Measurements from ENCODE around the gene AMFR. TPM values are rescaled to one million over a fixed set of nuclear protein-coding genes. Genes with fewer than 3 reads are reported as not detected.

AMFR gene
- polyA plus RNA-seq, 4 donors: 55.9 to 75.1 (median 64.8) TPM

- Histone ChIP-seq H3K36me3 (ENCODE audit: control insufficient read depth in 3 of 3, insufficient read depth in 2 of 3, low read depth in 1 of 3, low read length in 3 of 3) (peaks cover 0 to 2% (median 0%) of the 10 kb centered on the region in 3 donors), H3K4me1 (ENCODE audit: control insufficient read depth in 3 of 3, insufficient read depth in 2 of 3, low read depth in 1 of 3, low read length in 2 of 3) (peaks cover 0 to 14% (median 2%) of the 10 kb centered on the region in 3 donors), H3K9me3 (ENCODE audit: control insufficient read depth in 2 of 2, insufficient read depth in 1 of 2, low read depth in 1 of 2, low read length in 1 of 2) (no peaks in the 10 kb centered on the region), H3K27ac (ENCODE audit: low read depth in 1 of 3, low read length in 2 of 3) (no peak overlapping the region), H3K4me3 (ENCODE audit: low read depth in 1 of 3, low read length in 3 of 3) (no peak overlapping the region), H3K27me3 (ENCODE audit: control insufficient read depth in 3 of 3, insufficient read depth in 3 of 3, low read length in 3 of 3) (no peaks in the 10 kb centered on the region)
- WGBS, 3 donors: 94 to 96% (median 96%) methylated on average over 9 of the region's 9 CpGs
- FAIRE-seq (no peak), DNase-seq (no peak)
Observed at GRCh38 chr16:56355221-56355620, 70.1 kb downstream of the AMFR start.

GRCh38 chr16:56354746-56355145, 70.6 kb downstream of the AMFR start:
- 91 to 94% (median 92%) methylated on average over 17 of the region's 17 CpGs for WGBS, 3 donors
- Histone ChIP-seq H3K36me3 (ENCODE audit: control insufficient read depth in 3 of 3, insufficient read depth in 2 of 3, low read depth in 1 of 3, low read length in 3 of 3) (no peaks in the 10 kb centered on the region), H3K4me3 (ENCODE audit: low read depth in 1 of 3, low read length in 3 of 3) (no peak overlapping the region), H3K9me3 (ENCODE audit: control insufficient read depth in 2 of 2, insufficient read depth in 1 of 2, low read depth in 1 of 2, low read length in 1 of 2) (no peaks in the 10 kb centered on the region), H3K27ac (ENCODE audit: low read depth in 1 of 3, low read length in 2 of 3) (no peak overlapping the region), H3K4me1 (ENCODE audit: control insufficient read depth in 3 of 3, insufficient read depth in 2 of 3, low read depth in 1 of 3, low read length in 2 of 3) (peaks cover 0 to 14% (median 2%) of the 10 kb centered on the region in 3 donors), H3K27me3 (ENCODE audit: control insufficient read depth in 3 of 3, insufficient read depth in 3 of 3, low read length in 3 of 3) (no peaks in the 10 kb centered on the region)
- no peak for DNase-seq
- FAIRE-seq: no peak

DNA sequence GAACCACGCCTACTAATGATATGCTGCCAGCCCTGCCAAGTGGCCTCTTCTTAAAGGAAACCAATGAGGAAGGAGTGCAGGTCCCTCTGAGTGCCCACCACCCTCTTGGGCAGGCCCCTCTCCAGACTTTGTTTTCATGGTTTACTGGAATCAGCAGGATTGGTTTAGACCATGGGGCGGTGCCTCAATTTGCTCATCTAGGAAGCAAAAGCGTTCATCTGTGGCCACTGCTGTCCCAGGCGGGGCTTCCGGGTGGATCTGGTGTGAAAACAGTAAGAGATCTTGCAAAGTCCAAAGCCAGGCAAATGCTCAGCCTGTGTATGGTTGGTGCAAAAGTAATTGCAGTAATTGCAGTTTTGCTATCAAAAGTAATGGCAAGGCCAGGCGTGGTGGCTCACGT, 71.3 kb downstream of the AMFR start:
- Histone ChIP-seq H3K4me3 (ENCODE audit: low read depth in 1 of 3, low read length in 3 of 3) (no peak overlapping the region), H3K27ac (ENCODE audit: low read depth in 1 of 3, low read length in 2 of 3) (no peak overlapping the region), H3K27me3 (ENCODE audit: control insufficient read depth in 3 of 3, insufficient read depth in 3 of 3, low read length in 3 of 3) (no peaks in the 10 kb centered on the region), H3K4me1 (ENCODE audit: control insufficient read depth in 3 of 3, insufficient read depth in 2 of 3, low read depth in 1 of 3, low read length in 2 of 3) (peaks cover 0 to 14% (median 2%) of the 10 kb centered on the region in 3 donors), H3K36me3 (ENCODE audit: control insufficient read depth in 3 of 3, insufficient read depth in 2 of 3, low read depth in 1 of 3, low read length in 3 of 3) (no peaks in the 10 kb centered on the region), H3K9me3 (ENCODE audit: control insufficient read depth in 2 of 2, insufficient read depth in 1 of 2, low read depth in 1 of 2, low read length in 1 of 2) (no peaks in the 10 kb centered on the region)
- DNase-seq (no peak), FAIRE-seq (no peak)
- WGBS, 3 donors: 75 to 89% (median 84%) methylated on average over 7 of the region's 7 CpGs

DNA sequence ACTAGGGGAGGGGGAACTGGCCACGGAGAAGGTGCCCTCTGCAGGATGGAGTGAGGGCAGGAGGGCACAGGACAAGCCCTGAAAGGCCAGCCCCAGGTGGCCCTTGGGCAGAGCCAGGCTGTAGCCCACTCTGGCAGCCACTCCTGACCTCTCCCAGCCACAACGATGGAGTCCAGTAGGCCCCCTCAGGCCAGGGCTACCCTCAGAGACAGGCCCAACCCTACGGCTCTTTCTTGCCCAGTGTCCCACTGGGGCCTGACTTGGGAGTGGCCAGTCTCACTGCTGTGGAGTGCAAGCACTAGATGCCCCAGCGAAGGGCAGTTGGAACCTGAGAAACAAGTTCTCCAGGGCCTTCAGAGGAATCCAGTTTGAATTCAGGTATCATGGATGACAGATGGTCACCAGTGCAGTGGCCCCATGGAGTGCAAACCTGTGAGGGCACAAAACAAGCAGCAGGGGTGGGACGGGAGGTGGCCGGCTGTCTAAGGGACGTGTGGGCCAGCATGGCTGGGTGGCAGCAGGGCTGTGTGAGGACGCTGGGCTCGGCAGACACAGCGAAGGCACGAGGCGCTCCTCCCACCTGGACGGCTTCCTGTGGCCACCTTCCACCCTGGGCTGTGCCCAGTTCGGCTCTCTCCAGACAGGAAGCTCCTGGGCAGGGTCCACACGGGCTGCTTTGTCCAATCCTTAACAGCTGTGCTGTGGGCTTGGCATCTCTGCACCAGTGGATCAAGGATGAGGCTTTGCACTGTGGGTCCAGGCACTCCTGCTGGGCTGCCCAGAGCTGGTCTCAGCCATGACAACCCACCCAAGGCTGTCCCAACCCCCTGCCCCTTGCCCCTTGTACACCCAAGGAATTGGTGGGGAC, 72.1 kb downstream of the AMFR start:
- peaks cover 0 to 14% (median 2%) of the 10 kb centered on the region in 3 donors for H3K4me1 ChIP-seq (ENCODE audit: control insufficient read depth in 3 of 3, insufficient read depth in 2 of 3, low read depth in 1 of 3, low read length in 2 of 3)
- no peak overlapping the region for H3K27ac ChIP-seq (ENCODE audit: low read depth in 1 of 3, low read length in 2 of 3)
- no peaks in the 10 kb centered on the region for H3K27me3 ChIP-seq (ENCODE audit: control insufficient read depth in 3 of 3, insufficient read depth in 3 of 3, low read length in 3 of 3)
- WGBS, 3 donors: 75 to 86% (median 79%) methylated on average over 15 of the region's 15 CpGs
- no peak for FAIRE-seq
- H3K4me3 ChIP-seq (ENCODE audit: low read depth in 1 of 3, low read length in 3 of 3): no peak overlapping the region
- DNase-seq: no peak
- no peaks in the 10 kb centered on the region for H3K36me3 ChIP-seq (ENCODE audit: control insufficient read depth in 3 of 3, insufficient read depth in 2 of 3, low read depth in 1 of 3, low read length in 3 of 3)
- H3K9me3 ChIP-seq (ENCODE audit: control insufficient read depth in 2 of 2, insufficient read depth in 1 of 2, low read depth in 1 of 2, low read length in 1 of 2): no peaks in the 10 kb centered on the region

- Histone ChIP-seq H3K4me3 (ENCODE audit: low read depth in 1 of 3, low read length in 3 of 3) (no peak overlapping the region), H3K27me3 (ENCODE audit: control insufficient read depth in 3 of 3, insufficient read depth in 3 of 3, low read length in 3 of 3) (no peaks in the 10 kb centered on the region), H3K36me3 (ENCODE audit: control insufficient read depth in 3 of 3, insufficient read depth in 2 of 3, low read depth in 1 of 3, low read length in 3 of 3) (no peaks in the 10 kb centered on the region), H3K4me1 (ENCODE audit: control insufficient read depth in 3 of 3, insufficient read depth in 2 of 3, low read depth in 1 of 3, low read length in 2 of 3) (peaks cover 0 to 11% (median 2%) of the 10 kb centered on the region in 3 donors), H3K9me3 (ENCODE audit: control insufficient read depth in 2 of 2, insufficient read depth in 1 of 2, low read depth in 1 of 2, low read length in 1 of 2) (no peaks in the 10 kb centered on the region), H3K27ac (ENCODE audit: low read depth in 1 of 3, low read length in 2 of 3) (no peak overlapping the region)
- DNase-seq (no peak), FAIRE-seq (no peak)
- 60 to 76% (median 65%) methylated on average over 7 of the region's 7 CpGs for WGBS, 3 donors
Observed at GRCh38 chr16:56352351-56353053, 72.8 kb downstream of the AMFR start.

GRCh38 chr16:56351481-56351880, 73.9 kb downstream of the AMFR start:
- 70 to 90% (median 74%) methylated on average over 6 of the region's 6 CpGs for WGBS, 3 donors
- Histone ChIP-seq H3K36me3 (ENCODE audit: control insufficient read depth in 3 of 3, insufficient read depth in 2 of 3, low read depth in 1 of 3, low read length in 3 of 3) (peaks cover 0 to 2% (median 0%) of the 10 kb centered on the region in 3 donors), H3K9me3 (ENCODE audit: control insufficient read depth in 2 of 2, insufficient read depth in 1 of 2, low read depth in 1 of 2, low read length in 1 of 2) (no peaks in the 10 kb centered on the region), H3K27me3 (ENCODE audit: control insufficient read depth in 3 of 3, insufficient read depth in 3 of 3, low read length in 3 of 3) (no peaks in the 10 kb centered on the region), H3K4me3 (ENCODE audit: low read depth in 1 of 3, low read length in 3 of 3) (no peak overlapping the region), H3K27ac (ENCODE audit: low read depth in 1 of 3, low read length in 2 of 3) (no peak overlapping the region), H3K4me1 (ENCODE audit: control insufficient read depth in 3 of 3, insufficient read depth in 2 of 3, low read depth in 1 of 3, low read length in 2 of 3) (peaks cover 0 to 6% (median 2%) of the 10 kb centered on the region in 3 donors)
- FAIRE-seq: no peak
- no peak for DNase-seq

- no peak overlapping the region for H3K27ac ChIP-seq (ENCODE audit: low read depth in 1 of 3, low read length in 2 of 3)
- peaks cover 0 to under 1% (median 0%) of the 10 kb centered on the region in 3 donors for H3K4me1 ChIP-seq (ENCODE audit: control insufficient read depth in 3 of 3, insufficient read depth in 2 of 3, low read depth in 1 of 3, low read length in 2 of 3)
- peaks cover 0 to 2% (median 0%) of the 10 kb centered on the region in 3 donors for H3K36me3 ChIP-seq (ENCODE audit: control insufficient read depth in 3 of 3, insufficient read depth in 2 of 3, low read depth in 1 of 3, low read length in 3 of 3)
- DNase-seq (no peak), FAIRE-seq (no peak)
- H3K9me3 ChIP-seq (ENCODE audit: control insufficient read depth in 2 of 2, insufficient read depth in 1 of 2, low read depth in 1 of 2, low read length in 1 of 2): no peaks in the 10 kb centered on the region
- H3K27me3 ChIP-seq (ENCODE audit: control insufficient read depth in 3 of 3, insufficient read depth in 3 of 3, low read length in 3 of 3): no peaks in the 10 kb centered on the region
- 87 to 88% (median 87%) methylated on average over 22 of the region's 22 CpGs for WGBS, 3 donors
- no peak overlapping the region for H3K4me3 ChIP-seq (ENCODE audit: low read depth in 1 of 3, low read length in 3 of 3)
Observed at GRCh38 chr16:56350491-56351405, 74.6 kb downstream of the AMFR start.

DNA sequence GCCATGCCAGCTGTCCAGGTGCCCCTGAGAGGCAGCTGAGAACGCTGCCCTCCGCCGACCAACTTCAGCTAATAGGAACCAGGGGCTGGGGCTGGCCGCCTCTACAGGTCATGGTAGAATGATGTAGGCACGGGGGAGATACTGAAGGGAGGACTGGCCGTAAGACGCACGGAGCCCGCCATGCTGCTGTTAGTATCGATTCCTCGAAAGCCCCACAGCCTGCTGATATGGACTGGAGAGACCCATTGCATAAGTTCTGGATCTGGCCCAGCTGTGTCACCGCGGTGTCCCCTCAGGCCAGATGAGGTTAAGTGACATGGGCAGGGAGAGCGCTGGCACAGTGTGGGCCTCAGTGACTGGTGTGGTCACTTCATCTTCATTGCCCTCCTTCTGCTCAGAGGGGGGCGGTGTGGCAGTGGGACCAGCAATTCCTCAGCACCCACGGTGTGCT, 75.6 kb downstream of the AMFR start:
- no peak for DNase-seq
- 89 to 91% (median 89%) methylated on average over 16 of the region's 16 CpGs for WGBS, 3 donors
- FAIRE-seq: no peak

More for the DNA sequence above, 75.6 kb downstream of the AMFR start:
- H3K27ac ChIP-seq (ENCODE audit: low read depth in 1 of 3, low read length in 2 of 3): no peak overlapping the region
- H3K4me3 ChIP-seq (ENCODE audit: low read depth in 1 of 3, low read length in 3 of 3): no peak overlapping the region
- no peaks in the 10 kb centered on the region for H3K4me1 ChIP-seq (ENCODE audit: control insufficient read depth in 3 of 3, insufficient read depth in 2 of 3, low read depth in 1 of 3, low read length in 2 of 3)
- H3K27me3 ChIP-seq (ENCODE audit: control insufficient read depth in 3 of 3, insufficient read depth in 3 of 3, low read length in 3 of 3): no peaks in the 10 kb centered on the region
- H3K9me3 ChIP-seq (ENCODE audit: control insufficient read depth in 2 of 2, insufficient read depth in 1 of 2, low read depth in 1 of 2, low read length in 1 of 2): no peaks in the 10 kb centered on the region
- H3K36me3 ChIP-seq (ENCODE audit: control insufficient read depth in 3 of 3, insufficient read depth in 2 of 3, low read depth in 1 of 3, low read length in 3 of 3): peaks cover 0 to 2% (median 0%) of the 10 kb centered on the region in 3 donors
